ENCODE measurements around the gene AGA. TPM values are rescaled to one million over a fixed set of nuclear protein-coding genes. Genes with fewer than 3 reads are reported as not detected.

Gene AGA
- total RNA-seq, 1 experiment from 2014 or later, result 35.4 TPM

- DNase-seq, result no peak
- POLR2A ChIA-PET, result no interaction called here
- intact Hi-C loops (cut with micrococcal nuclease; ENCODE audit: unreplicated experiment), result no loop called here
- Histone ChIP-seq H3K4me1 (0 out of 2 replicates have a peak, but pooled peaks cover 5% of the 10 kb centered on the region), H3K36me3 (ENCODE audit: control insufficient read depth, insufficient read depth, low read length) (no peaks in the 10 kb centered on the region), H3K4me3 (ENCODE audit: low read depth, low read length) (no peak overlapping the region), H3K27me3 (replicated peaks; ENCODE audit: control insufficient read depth, insufficient read depth, low read length) (no peaks in the 10 kb centered on the region), H3K9me3 (no peaks in the 10 kb centered on the region)
- no peaks in the 10 kb centered on the region for H3K36me3 Mint-ChIP-seq (ENCODE audit: insufficient read depth, unreplicated experiment)
- no peaks in the 10 kb centered on the region for H3K9me3 Mint-ChIP-seq (ENCODE audit: unreplicated experiment)
- no peak overlapping the region for H3K4me3 Mint-ChIP-seq (ENCODE audit: unreplicated experiment)
- H3K27me3 Mint-ChIP-seq (ENCODE audit: insufficient read depth, unreplicated experiment), result no peaks in the 10 kb centered on the region
- no peak for TF ChIP-seq CTCF (IDR thresholded peaks at IDR 0.05; ENCODE audit: insufficient read depth in 1 of 2, low read depth in 1 of 2, low read length in 1 of 2, severe bottlenecking in 1 of 2, unreplicated experiment in 1 of 2)
- CTCF ChIA-PET, result no interaction called here
- no peak overlapping the region for H3K27ac Mint-ChIP-seq (ENCODE audit: unreplicated experiment)
- H3K4me1 Mint-ChIP-seq (ENCODE audit: low read depth, unreplicated experiment), result no peaks in the 10 kb centered on the region
- BruUV-seq (replicated peaks), result no TSS peak
Measured at GRCh38 chr4:177484613-177485021, 42.4 kb upstream of the AGA start.

GRCh38 chr4:177483760-177484159, 41.5 kb upstream of the AGA start:
- Histone ChIP-seq H3K4me3 (ENCODE audit: low read depth, low read length) (no peak overlapping the region), H3K27me3 (replicated peaks; ENCODE audit: control insufficient read depth, insufficient read depth, low read length) (no peaks in the 10 kb centered on the region), H3K9me3 (no peaks in the 10 kb centered on the region), H3K36me3 (ENCODE audit: control insufficient read depth, insufficient read depth, low read length) (no peaks in the 10 kb centered on the region), H3K4me1 (0 out of 2 replicates have a peak, but pooled peaks cover 5% of the 10 kb centered on the region)
- H3K4me1 Mint-ChIP-seq (ENCODE audit: low read depth, unreplicated experiment), result no peaks in the 10 kb centered on the region
- POLR2A ChIA-PET, result no interaction called here
- no peaks in the 10 kb centered on the region for H3K36me3 Mint-ChIP-seq (ENCODE audit: insufficient read depth, unreplicated experiment)
- TF ChIP-seq CTCF (IDR thresholded peaks at IDR 0.05; ENCODE audit: insufficient read depth in 1 of 2, low read depth in 1 of 2, low read length in 1 of 2, severe bottlenecking in 1 of 2, unreplicated experiment in 1 of 2), result no peak
- DNase-seq, result no peak
- no peaks in the 10 kb centered on the region for H3K27me3 Mint-ChIP-seq (ENCODE audit: insufficient read depth, unreplicated experiment)
- no TSS peak for BruUV-seq (replicated peaks)
- no peak overlapping the region for H3K4me3 Mint-ChIP-seq (ENCODE audit: unreplicated experiment)
- CTCF ChIA-PET, result no interaction called here
- no peaks in the 10 kb centered on the region for H3K9me3 Mint-ChIP-seq (ENCODE audit: unreplicated experiment)
- H3K27ac Mint-ChIP-seq (ENCODE audit: unreplicated experiment), result no peak overlapping the region
- intact Hi-C loops (cut with micrococcal nuclease; ENCODE audit: unreplicated experiment), result no loop called here

GRCh38 chr4:177483271-177483670, 41.0 kb upstream of the AGA start:
- Mint-ChIP-seq H3K27me3 (ENCODE audit: insufficient read depth, unreplicated experiment) (no peaks in the 10 kb centered on the region), H3K9me3 (ENCODE audit: unreplicated experiment) (no peaks in the 10 kb centered on the region), H3K4me1 (ENCODE audit: low read depth, unreplicated experiment) (no peaks in the 10 kb centered on the region), H3K27ac (ENCODE audit: unreplicated experiment) (no peak overlapping the region), H3K4me3 (ENCODE audit: unreplicated experiment) (no peak overlapping the region), H3K36me3 (ENCODE audit: insufficient read depth, unreplicated experiment) (no peaks in the 10 kb centered on the region)
- Histone ChIP-seq H3K36me3 (ENCODE audit: control insufficient read depth, insufficient read depth, low read length) (no peaks in the 10 kb centered on the region), H3K4me3 (ENCODE audit: low read depth, low read length) (no peak overlapping the region), H3K27me3 (replicated peaks; ENCODE audit: control insufficient read depth, insufficient read depth, low read length) (no peaks in the 10 kb centered on the region), H3K4me1 (0 out of 2 replicates have a peak, but pooled peaks cover 5% of the 10 kb centered on the region), H3K9me3 (no peaks in the 10 kb centered on the region)
- TF ChIP-seq CTCF (IDR thresholded peaks at IDR 0.05; ENCODE audit: insufficient read depth in 1 of 2, low read depth in 1 of 2, low read length in 1 of 2, severe bottlenecking in 1 of 2, unreplicated experiment in 1 of 2), result no peak
- CTCF ChIA-PET, result no interaction called here
- no peak for DNase-seq
- POLR2A ChIA-PET, result no interaction called here
- BruUV-seq (replicated peaks), result no TSS peak
- intact Hi-C loops (cut with micrococcal nuclease; ENCODE audit: unreplicated experiment), result no loop called here
